ENCODE data around the gene OR52L1. TPM values are rescaled to one million over a fixed set of nuclear protein-coding genes. Genes with fewer than 3 reads are reported as not detected.

The OR52L1 gene
- total RNA-seq, 1 experiment from 2014 or later: not detected

DNA sequence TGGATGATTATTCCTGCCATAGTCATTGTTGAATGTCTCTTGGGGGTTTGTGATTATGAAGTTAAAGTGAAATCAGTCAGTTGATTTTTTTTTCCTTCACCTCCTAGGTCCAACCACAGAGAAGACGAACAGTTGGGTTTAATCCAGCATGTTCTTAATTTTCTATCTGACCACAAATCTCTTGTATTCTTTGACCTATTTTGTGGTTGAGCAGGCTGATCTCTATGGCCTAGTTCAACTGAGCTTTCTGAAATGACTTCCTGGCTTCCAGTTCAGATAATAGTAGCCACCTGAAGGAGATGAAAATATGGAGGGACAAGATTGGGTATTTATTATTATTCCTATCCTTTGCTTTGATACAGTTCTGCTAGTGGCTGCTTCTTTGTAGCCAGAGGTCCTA lies 13.3 kb downstream of the OR52L1 start:
- no peak overlapping the region for H3K4me3 ChIP-seq (ENCODE audit: low read length)
- ChIA-PET POLR2A (ENCODE audit: unreplicated experiment) (no interaction called here), CTCF (no interaction called here)
- TF ChIP-seq EZH2 (IDR thresholded peaks at IDR 0.05; ENCODE audit: low read length, unreplicated experiment): no peak
- TF ChIP-seq, protein P1, sequence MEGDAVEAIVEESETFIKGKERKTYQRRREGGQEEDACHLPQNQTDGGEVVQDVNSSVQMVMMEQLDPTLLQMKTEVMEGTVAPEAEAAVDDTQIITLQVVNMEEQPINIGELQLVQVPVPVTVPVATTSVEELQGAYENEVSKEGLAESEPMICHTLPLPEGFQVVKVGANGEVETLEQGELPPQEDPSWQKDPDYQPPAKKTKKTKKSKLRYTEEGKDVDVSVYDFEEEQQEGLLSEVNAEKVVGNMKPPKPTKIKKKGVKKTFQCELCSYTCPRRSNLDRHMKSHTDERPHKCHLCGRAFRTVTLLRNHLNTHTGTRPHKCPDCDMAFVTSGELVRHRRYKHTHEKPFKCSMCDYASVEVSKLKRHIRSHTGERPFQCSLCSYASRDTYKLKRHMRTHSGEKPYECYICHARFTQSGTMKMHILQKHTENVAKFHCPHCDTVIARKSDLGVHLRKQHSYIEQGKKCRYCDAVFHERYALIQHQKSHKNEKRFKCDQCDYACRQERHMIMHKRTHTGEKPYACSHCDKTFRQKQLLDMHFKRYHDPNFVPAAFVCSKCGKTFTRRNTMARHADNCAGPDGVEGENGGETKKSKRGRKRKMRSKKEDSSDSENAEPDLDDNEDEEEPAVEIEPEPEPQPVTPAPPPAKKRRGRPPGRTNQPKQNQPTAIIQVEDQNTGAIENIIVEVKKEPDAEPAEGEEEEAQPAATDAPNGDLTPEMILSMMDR (conservative IDR thresholded peaks at IDR 0.05; ENCODE audit: low read depth, low read length): no peak
- no peak for TF ChIP-seq EZH2phosphoT487 (IDR thresholded peaks at IDR 0.05; ENCODE audit: borderline replicate concordance, low read length)
- no peaks in the 10 kb centered on the region for H3K9me3 ChIP-seq (ENCODE audit: low read length)
- no peak overlapping the region for H3K4me2 ChIP-seq (ENCODE audit: low read length)
- H3K9ac ChIP-seq (ENCODE audit: low read length): no peak overlapping the region
- no peaks in the 10 kb centered on the region for H3K27me3 ChIP-seq (ENCODE audit: low read length)
- no peaks in the 10 kb centered on the region for H3F3A ChIP-seq (ENCODE audit: low read length, unreplicated experiment)
- no peak overlapping the region for H3K27ac ChIP-seq (ENCODE audit: low read length)
- no peaks in the 10 kb centered on the region for H4K20me1 ChIP-seq (ENCODE audit: low read length)
- no TSS peak for BruUV-seq (replicated peaks)
- H3K79me2 ChIP-seq (ENCODE audit: low read length): no peaks in the 10 kb centered on the region
- ATAC-seq (no peak), DNase-seq (no peak)
- no peaks in the 10 kb centered on the region for H3K4me1 ChIP-seq (ENCODE audit: insufficient read depth, low read length)
- no peaks in the 10 kb centered on the region for H3K36me3 ChIP-seq (ENCODE audit: low read depth, low read length)
- intact Hi-C loops (cut with micrococcal nuclease): no loop called here
- no peak overlapping the region for H2AFZ ChIP-seq (ENCODE audit: low read length)
- H3K9me2 ChIP-seq (replicated peaks; ENCODE audit: low read length): no peaks in the 10 kb centered on the region

DNA sequence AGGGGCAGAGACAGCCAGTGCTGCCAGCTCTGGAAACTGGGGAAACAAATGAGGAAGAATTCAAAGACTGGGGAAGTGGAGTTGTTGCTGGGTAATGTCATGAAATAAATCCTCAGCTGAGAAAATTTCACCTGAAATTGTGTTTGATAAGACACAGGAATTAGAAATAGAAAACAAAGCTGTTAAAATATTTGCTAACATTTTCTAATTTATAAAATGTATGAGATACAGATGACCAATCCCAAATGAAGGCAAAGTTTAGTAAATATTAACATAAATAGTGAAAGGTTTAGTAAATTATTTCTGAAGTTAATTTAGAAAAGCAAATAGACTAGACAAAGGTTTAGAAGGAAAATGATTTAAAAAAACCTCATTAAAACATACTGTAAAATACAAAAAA lies 18.4 kb downstream of the OR52L1 start, which contains the start of gene OR56A5:
Gene OR56A5 (minus strand): TSS at position 101 of the 400 bp plus-strand sequence. CDS start 0 bp downstream, at position 101.
- BruUV-seq (replicated peaks): no TSS peak
- intact Hi-C loops (cut with micrococcal nuclease): no loop called here

DNA sequence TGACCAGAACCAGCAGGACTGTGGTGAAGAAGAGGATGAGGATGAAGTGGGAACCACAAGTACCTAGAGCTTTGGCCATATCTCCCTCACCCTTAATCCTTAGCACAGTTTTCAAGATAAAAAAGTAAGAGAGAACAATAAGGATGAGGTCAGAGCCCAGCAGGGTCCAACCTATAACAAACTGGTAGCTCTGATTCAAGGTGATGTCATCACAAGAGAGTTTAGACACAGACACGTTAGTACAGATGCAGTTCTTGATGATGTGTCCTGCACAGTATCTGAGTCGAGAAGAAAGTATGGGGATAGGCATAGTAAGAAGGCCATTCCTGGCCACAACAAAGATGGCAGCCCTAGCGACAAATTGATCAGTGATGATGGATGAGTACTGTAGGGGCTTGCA lies 19.1 kb downstream of the OR52L1 start:
- no TSS peak for BruUV-seq (replicated peaks)
- intact Hi-C loops (cut with micrococcal nuclease): no loop called here
- no peak overlapping the region for H3K9ac ChIP-seq (ENCODE audit: low read length)
- no peak overlapping the region for H3K4me3 ChIP-seq (ENCODE audit: low read length)
- no peak overlapping the region for H3K27ac ChIP-seq (ENCODE audit: low read length)
- no peak for DNase-seq
- H3K27me3 ChIP-seq (ENCODE audit: low read length): no peaks in the 10 kb centered on the region
- POLR2A ChIA-PET (ENCODE audit: unreplicated experiment): no interaction called here
- no peaks in the 10 kb centered on the region for H3K9me3 ChIP-seq (ENCODE audit: low read length)
- H2AFZ ChIP-seq (ENCODE audit: low read length): no peak overlapping the region
- TF ChIP-seq, protein P1 (conservative IDR thresholded peaks at IDR 0.05; ENCODE audit: low read depth, low read length): no peak
- TF ChIP-seq EZH2 (IDR thresholded peaks at IDR 0.05; ENCODE audit: low read length, unreplicated experiment) (no peak), EZH2phosphoT487 (IDR thresholded peaks at IDR 0.05; ENCODE audit: borderline replicate concordance, low read length) (no peak)
- no peaks in the 10 kb centered on the region for H3F3A ChIP-seq (ENCODE audit: low read length, unreplicated experiment)
- H3K79me2 ChIP-seq (ENCODE audit: low read length): no peaks in the 10 kb centered on the region
- H3K9me2 ChIP-seq (replicated peaks; ENCODE audit: low read length): no peaks in the 10 kb centered on the region
- H4K20me1 ChIP-seq (ENCODE audit: low read length): no peaks in the 10 kb centered on the region
- H3K4me1 ChIP-seq (ENCODE audit: insufficient read depth, low read length): no peaks in the 10 kb centered on the region
- CTCF ChIA-PET: no interaction called here
- H3K4me2 ChIP-seq (ENCODE audit: low read length): no peak overlapping the region
- H3K36me3 ChIP-seq (ENCODE audit: low read depth, low read length): no peaks in the 10 kb centered on the region
- no peak for ATAC-seq

More for the DNA sequence above, 18.4 kb downstream of the OR52L1 start, which contains the start of gene OR56A5:
- Histone ChIP-seq H3K27me3 (ENCODE audit: low read length) (no peaks in the 10 kb centered on the region), H3K9me3 (ENCODE audit: low read length) (no peaks in the 10 kb centered on the region), H3K4me1 (ENCODE audit: insufficient read depth, low read length) (no peaks in the 10 kb centered on the region), H3K4me3 (ENCODE audit: low read length) (no peak within 1 kb of the TSS), H3K36me3 (ENCODE audit: low read depth, low read length) (no peaks in the 10 kb centered on the region), H3K79me2 (ENCODE audit: low read length) (no peaks in the 10 kb centered on the region), H2AFZ (ENCODE audit: low read length) (no peak within 1 kb of the TSS), H3K9ac (ENCODE audit: low read length) (no peak within 1 kb of the TSS), H3F3A (ENCODE audit: low read length, unreplicated experiment) (no peaks in the 10 kb centered on the region), H3K9me2 (replicated peaks; ENCODE audit: low read length) (no peaks in the 10 kb centered on the region), H4K20me1 (ENCODE audit: low read length) (no peaks in the 10 kb centered on the region), H3K4me2 (ENCODE audit: low read length) (no peak within 1 kb of the TSS), H3K27ac (ENCODE audit: low read length) (no peak within 1 kb of the TSS)
- ChIA-PET POLR2A (ENCODE audit: unreplicated experiment) (no interaction called here), CTCF (no interaction called here)
- ATAC-seq: no peak
- DNase-seq: no peak
- TF ChIP-seq, protein P1 (conservative IDR thresholded peaks at IDR 0.05; ENCODE audit: low read depth, low read length): no peak
- no peak for TF ChIP-seq EZH2phosphoT487 (IDR thresholded peaks at IDR 0.05; ENCODE audit: borderline replicate concordance, low read length)
- TF ChIP-seq EZH2 (IDR thresholded peaks at IDR 0.05; ENCODE audit: low read length, unreplicated experiment): no peak
